Astrocyte of the cerebellum (primary cell): ENCODE results near the gene SMPD3.

ENCODE experiments used
- DNase-seq: peaks from one replicate; pipeline ENCODE4 v3.0.0-alpha.2; 2011; ENCODE audit warnings: low read depth
- H3K4me3 ChIP-seq: 2 replicates; pipeline ENCODE4 v1.5.1; 2011; ENCODE audit warnings: mild to moderate bottlenecking, low read depth, low read length, moderate library complexity
- CTCF ChIP-seq: IDR thresholded peaks from 2 replicates; pipeline ENCODE4 v1.5.1; 2012; ENCODE audit warnings: low read length, low read depth, moderate library complexity, mild to moderate bottlenecking; ENCODE audit errors: missing control alignments
- in situ Hi-C: cut with HindIII; loops from 2 replicates; pipeline ENCODE4 v1.10.0; 2017; ENCODE audit warnings: low sequenced_read_pairs

SMPD3 gene

GRCh38 chr16:68379472-68380347 is 68.6 kb downstream of the SMPD3 start:
- no peak for DNase-seq
- no peak for TF ChIP-seq CTCF
- H3K4me3 ChIP-seq, result no peak overlapping the region
- in situ Hi-C loops, result loop anchor here (5.0 kb wide), 1 partner anchor 43 kb away; no protein-coding TSS in a partner anchor

- H3K4me3 ChIP-seq, result no peak overlapping the region
- DNase-seq, result no peak
- TF ChIP-seq CTCF, result no peak
- in situ Hi-C loops, result no loop called here
Observed at GRCh38 chr16:68378436-68379415, 69.6 kb downstream of the SMPD3 start.

GRCh38 chr16:68377667-68378393 is 70.5 kb downstream of the SMPD3 start:
- no peak for TF ChIP-seq CTCF
- no peak overlapping the region for H3K4me3 ChIP-seq
- in situ Hi-C loops, result no loop called here
- DNase-seq, result peak; percentile 16

GRCh38 chr16:68377221-68377620 is 71.1 kb downstream of the SMPD3 start:
- in situ Hi-C loops, result no loop called here
- no peak overlapping the region for H3K4me3 ChIP-seq
- TF ChIP-seq CTCF, result no peak
- no peak for DNase-seq

GRCh38 chr16:68376590-68376989 is 71.7 kb downstream of the SMPD3 start:
- in situ Hi-C loops, result no loop called here

More at GRCh38 chr16:68376590-68376989, 71.7 kb downstream of the SMPD3 start:
- no peak for TF ChIP-seq CTCF
- no peak overlapping the region for H3K4me3 ChIP-seq
- no peak for DNase-seq
